ENCODE results near the gene NRBP1. TPM values are rescaled to one million over a fixed set of nuclear protein-coding genes. Genes with fewer than 3 reads are reported as not detected.

The NRBP1 gene
- total and polyA plus RNA-seq, 11 donors: 27.8 to 114 (median 62.8) TPM

DNA sequence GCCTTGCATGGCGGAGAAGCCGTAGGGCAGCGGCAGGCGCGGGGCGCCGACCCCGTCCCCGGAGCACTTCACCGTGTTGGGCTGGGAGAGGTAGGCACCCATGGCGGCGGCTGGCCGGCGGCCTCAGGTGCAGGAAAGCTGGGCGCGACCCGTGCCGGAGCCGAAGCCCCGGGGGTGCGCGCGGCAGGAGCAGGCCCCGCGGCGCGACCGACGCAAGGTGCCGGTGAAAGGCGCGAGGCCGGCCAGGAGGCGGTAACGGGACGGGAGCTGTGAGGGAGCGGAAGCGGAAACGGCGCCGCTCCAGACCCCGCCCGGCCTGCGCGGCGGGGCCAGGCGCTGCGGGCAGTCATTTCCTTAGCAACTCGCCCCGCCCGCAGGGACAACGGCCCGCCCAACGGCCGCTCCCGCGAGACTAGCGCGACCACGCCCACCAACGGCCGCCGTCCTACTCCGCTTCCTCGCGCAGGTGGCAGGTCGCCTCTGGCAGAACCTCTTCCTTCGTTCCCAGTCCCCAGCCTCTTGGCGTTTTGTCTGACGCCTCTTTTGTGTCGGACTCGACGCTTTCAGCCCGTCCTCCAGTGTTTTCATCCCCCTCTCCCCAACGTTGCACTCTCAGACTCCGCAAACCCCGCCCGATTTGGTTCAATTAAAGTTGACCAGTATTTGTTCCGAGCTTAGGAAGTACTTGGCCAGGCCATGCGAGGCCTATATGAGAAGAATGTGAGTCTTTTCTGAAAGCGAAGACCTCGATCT lies 18.9 kb upstream of the NRBP1 start, which contains the start of gene PPM1G:
TSS of gene PPM1G (minus strand) at position 271 of the 753 bp plus-strand sequence. CDS start at position 102, 169 bp downstream.
- H3K27me3 ChIP-seq: no peaks in the 10 kb centered on the region
- peak; percentile 99 to 100 (median 100) for ATAC-seq
- WGBS, 4 donors: 1% methylated on average over 23 to 82 of the region's 82 CpGs
- no peaks in the 10 kb centered on the region for H3K9me3 ChIP-seq
- intact Hi-C loops (cut with DNase I): loop anchor here in 8 of 10 donors (1.0 to 2.0 kb wide), 3 partner anchors 19 to 53 kb away; partner anchors contain the start of genes NRBP1 (in 8 of the 8) and GTF3C2 (in 1 of the 8)
- peaks cover 0 to 16% (median 5%) of the 10 kb centered on the region in 9 donors for H3K36me3 ChIP-seq
- H3K27ac ChIP-seq: peak within 1 kb of the TSS; percentile 11 to 96 (median 90)
- peaks cover 0 to 33% (median 20%) of the 10 kb centered on the region in 12 donors for H3K4me1 ChIP-seq
- peak; percentile 95 to 98 (median 96) for DNase-seq
- peak within 1 kb of the TSS; percentile 69 to 100 (median 98) for H3K4me3 ChIP-seq
- peak in 1 of 12 donors; percentile 13 for TF ChIP-seq CTCF (IDR thresholded peaks at IDR 0.05)
- peak in 1 of 2 donors; percentile 72 for TF ChIP-seq POLR2A (IDR thresholded peaks at IDR 0.05)

DNA sequence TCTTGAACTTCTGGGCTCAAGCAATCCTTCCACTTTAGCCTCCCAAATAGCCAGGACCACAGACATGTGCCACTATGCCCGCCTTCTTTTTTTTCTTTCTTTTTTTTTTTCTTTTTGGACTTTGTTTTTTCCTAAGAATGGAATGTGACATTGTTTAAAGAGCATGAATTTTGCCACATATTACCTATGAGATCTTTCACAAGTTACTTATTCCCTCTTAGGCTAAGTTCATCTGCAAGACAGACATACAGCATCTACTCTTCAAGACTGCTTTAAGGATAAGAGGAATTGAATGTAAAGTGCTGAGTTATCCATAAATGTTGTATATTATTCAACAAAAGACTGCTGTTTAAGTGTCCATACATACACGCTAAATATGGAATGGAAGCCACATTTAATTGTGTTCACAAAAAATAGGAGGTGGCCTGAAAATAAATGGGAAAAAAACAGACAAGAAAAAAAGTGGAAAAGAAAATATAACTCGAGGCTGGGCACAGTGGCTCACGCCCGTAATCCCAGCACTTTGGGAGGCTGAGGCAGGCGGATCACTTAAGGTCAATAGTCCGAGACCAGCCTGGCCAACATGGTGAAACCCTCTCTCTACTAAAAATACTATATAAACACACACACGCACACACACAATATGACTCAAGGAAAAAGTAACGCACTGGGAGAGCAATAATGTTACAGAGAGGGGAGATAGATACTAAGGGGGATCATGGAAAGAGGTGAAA lies 15.8 kb upstream of the NRBP1 start:
- 86 to 87% (median 87%) methylated on average over 9 of the region's 9 CpGs for WGBS, 4 donors
- Histone ChIP-seq H3K27ac (no peak overlapping the region), H3K36me3 (peaks cover 0 to 1% (median 0%) of the 10 kb centered on the region in 9 donors), H3K4me1 (peaks cover 0 to 20% (median 16%) of the 10 kb centered on the region in 12 donors), H3K4me3 (no peak overlapping the region), H3K9me3 (no peaks in the 10 kb centered on the region), H3K27me3 (no peaks in the 10 kb centered on the region)
- intact Hi-C loops (cut with DNase I): no loop called here
- TF ChIP-seq POLR2A (IDR thresholded peaks at IDR 0.05): no peak
- no peak for TF ChIP-seq CTCF (IDR thresholded peaks at IDR 0.05)
- DNase-seq (no peak), ATAC-seq (no peak)

- no peaks in the 10 kb centered on the region for H3K27me3 ChIP-seq
- WGBS, 4 donors: 94 to 96% (median 95%) methylated on average over 6 of the region's 6 CpGs
- no peaks in the 10 kb centered on the region for H3K36me3 ChIP-seq
- ATAC-seq (no peak), DNase-seq (no peak)
- H3K4me1 ChIP-seq: no peaks in the 10 kb centered on the region
- TF ChIP-seq POLR2A (IDR thresholded peaks at IDR 0.05) (no peak), CTCF (IDR thresholded peaks at IDR 0.05) (no peak)
- intact Hi-C loops (cut with DNase I): no loop called here
- H3K4me3 ChIP-seq: no peak overlapping the region
- no peaks in the 10 kb centered on the region for H3K9me3 ChIP-seq
- no peak overlapping the region for H3K27ac ChIP-seq
Measured at GRCh38 chr2:27416151-27416550, 12.3 kb upstream of the NRBP1 start.

DNA sequence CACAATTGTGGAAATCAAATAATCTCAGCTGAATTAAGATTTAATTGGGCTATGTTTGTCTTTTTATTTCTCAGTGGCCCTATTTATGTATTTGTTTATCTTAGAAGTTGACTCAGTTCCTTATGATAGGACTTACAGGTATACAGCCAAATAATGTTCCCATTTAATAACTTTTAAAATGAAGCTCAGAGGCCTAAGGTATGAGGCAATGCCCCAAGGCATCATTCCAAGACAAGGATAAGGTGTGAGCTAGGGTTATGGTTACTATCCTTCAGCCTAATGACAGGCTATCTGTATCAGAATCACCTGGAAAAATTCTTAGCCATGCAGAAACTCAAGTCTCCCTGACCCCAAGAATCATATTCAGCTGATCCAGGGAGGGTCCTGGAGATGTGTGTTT lies 7.4 kb upstream of the NRBP1 start:
- DNase-seq: no peak
- TF ChIP-seq POLR2A (IDR thresholded peaks at IDR 0.05) (no peak), CTCF (IDR thresholded peaks at IDR 0.05) (no peak)
- H3K36me3 ChIP-seq: no peaks in the 10 kb centered on the region
- H3K4me3 ChIP-seq: no peak overlapping the region
- no peaks in the 10 kb centered on the region for H3K27me3 ChIP-seq
- no peak for ATAC-seq
- H3K4me1 ChIP-seq: no peaks in the 10 kb centered on the region
- no peaks in the 10 kb centered on the region for H3K9me3 ChIP-seq
- intact Hi-C loops (cut with DNase I): no loop called here
- H3K27ac ChIP-seq: no peak overlapping the region
